OCI-LY3 (cell line): ENCODE results near the gene MCM3AP.

Experiments
- CTCF ChIP-seq: fragments of 200-600, 300-600 bp; sonication (generic); IDR thresholded peaks from 2 replicates; pipeline ENCODE4 v1.5.1; 2014; ENCODE audit warnings: antibody characterized with exemption, low read length, low read depth
- EZH2phosphoT487 ChIP-seq: fragments of 200-600 bp; shearing (Covaris generic); IDR thresholded peaks from 2 replicates; pipeline ENCODE4 v1.6.1; 2018; ENCODE audit warnings: antibody characterized with exemption, mixed run types, low read depth

- no peak for TF ChIP-seq CTCF
- no peak for TF ChIP-seq EZH2phosphoT487
Measured at GRCh38 chr21:46264690-46265144, 20.7 kb downstream of the MCM3AP start.
